ENCODE data around the gene NEO1. TPM values are rescaled to one million over a fixed set of nuclear protein-coding genes. Genes with fewer than 3 reads are reported as not detected.

The NEO1 gene
- total RNA-seq, 1 donor from 2014 or later, result 44.6 TPM

DNA sequence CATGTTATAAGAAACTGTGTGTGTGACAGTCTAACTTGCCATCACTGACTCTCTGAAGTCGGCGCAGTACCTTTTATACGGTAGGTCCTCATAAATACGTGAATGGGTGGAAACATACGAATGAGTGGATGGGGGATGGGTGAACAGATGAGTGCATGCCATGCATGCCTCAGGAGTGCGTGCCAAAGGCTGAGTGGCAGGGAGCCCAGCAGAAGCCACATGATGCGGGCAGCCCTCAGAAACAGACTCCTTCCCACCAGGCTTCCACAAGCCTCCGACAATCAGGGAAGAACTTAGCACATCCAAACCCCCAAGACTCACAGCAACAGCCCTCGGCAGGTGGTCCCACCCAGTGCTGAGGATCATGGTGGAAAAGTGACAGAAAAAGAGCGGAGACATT, 299.8 kb downstream of the NEO1 start:
- DNase-seq (ENCODE audit: low read depth in 2 of 2), result no peak

DNA sequence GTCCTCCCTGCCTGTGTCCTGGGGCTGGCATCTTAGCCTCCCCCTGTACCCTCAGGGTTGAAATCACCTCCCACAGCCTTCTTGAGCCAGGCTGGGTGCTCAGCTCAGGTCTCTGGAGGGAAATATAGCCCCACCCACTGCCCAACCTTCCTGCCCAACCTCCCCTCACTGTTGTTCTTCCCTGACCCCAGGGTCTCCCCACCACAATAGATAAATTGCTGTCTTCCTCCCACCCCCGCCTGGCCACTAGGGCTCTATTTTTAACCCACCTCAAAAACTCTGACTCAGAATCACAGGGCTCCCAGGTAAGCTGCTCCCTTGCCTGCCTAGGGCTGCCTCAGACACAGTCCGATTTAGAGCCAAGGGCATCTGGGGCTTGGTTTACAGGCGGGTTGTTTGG, 301.5 kb downstream of the NEO1 start:
- no peak for DNase-seq (ENCODE audit: low read depth in 2 of 2)

DNA sequence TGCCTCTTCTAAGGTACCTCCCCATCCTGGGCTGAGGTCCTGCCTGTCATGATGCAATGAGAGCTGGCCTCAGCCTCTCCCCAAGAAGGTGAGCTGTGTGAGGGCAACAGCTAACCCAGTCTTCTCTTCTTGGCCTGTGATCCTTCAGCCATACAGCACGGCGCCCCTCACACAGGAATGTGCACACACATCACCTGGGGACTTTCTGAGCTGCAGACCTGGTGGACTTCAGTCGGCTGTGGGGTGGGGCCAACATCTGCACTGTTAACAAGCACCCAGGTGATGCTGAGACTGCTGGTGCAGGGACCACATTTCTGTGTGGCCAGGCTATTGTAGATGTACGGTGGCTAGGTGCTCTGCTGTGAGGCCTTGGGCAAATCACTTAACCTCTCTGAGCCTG, 302.0 kb downstream of the NEO1 start:
- DNase-seq (ENCODE audit: low read depth in 2 of 2), result no peak
